H9 (cell line): ENCODE measurements around the gene ENPP7. TPM values are rescaled to one million over a fixed set of nuclear protein-coding genes. Genes with fewer than 3 reads are reported as not detected.

Experiments
- DNase-seq: peaks from one replicate; pipeline ENCODE4 v3.0.0-alpha.2; 2017
- H2AFZ ChIP-seq: one replicate; pipeline ENCODE4 v1.6.1; 2013; ENCODE audit warnings: mild to moderate bottlenecking, low read length, control low read depth, moderate library complexity
- H2AK5ac ChIP-seq: 2 replicates; pipeline ENCODE4 v1.6.1; 2013; ENCODE audit warnings: low read length, control low read depth, mixed read lengths; ENCODE audit not compliant: insufficient read length
- H2BK120ac ChIP-seq: one replicate; pipeline ENCODE4 v1.6.1; 2013; ENCODE audit warnings: low read depth, mild to moderate bottlenecking, low read length, control low read depth, inconsistent platforms; ENCODE audit not compliant: poor library complexity, severe bottlenecking
- H2BK12ac ChIP-seq: 2 replicates; pipeline ENCODE4 v1.6.1; 2013; ENCODE audit warnings: low read length, control low read depth, mixed read lengths, low read depth; ENCODE audit not compliant: insufficient read length
- H2BK15ac ChIP-seq: 2 replicates; pipeline ENCODE4 v1.6.1; 2013; ENCODE audit warnings: low read depth, low read length, control low read depth
- H2BK20ac ChIP-seq: one replicate; pipeline ENCODE4 v1.6.1; 2013; ENCODE audit warnings: low read depth, mild to moderate bottlenecking, low read length, control low read depth, inconsistent platforms; ENCODE audit not compliant: poor library complexity, severe bottlenecking
- H2BK5ac ChIP-seq: 2 replicates; pipeline ENCODE4 v1.6.1; 2013; ENCODE audit warnings: low read length, control low read depth, mixed read lengths; ENCODE audit not compliant: insufficient read length
- H3K14ac ChIP-seq: 2 replicates; pipeline ENCODE4 v1.6.1; 2013; ENCODE audit warnings: low read length, control low read depth; ENCODE audit not compliant: insufficient read depth
- H3K18ac ChIP-seq: 2 replicates; pipeline ENCODE4 v1.6.1; 2013; ENCODE audit warnings: low read depth, mild to moderate bottlenecking, mixed read lengths, low read length, control low read depth; ENCODE audit not compliant: insufficient read length
- H3K23ac ChIP-seq: 2 replicates; pipeline ENCODE4 v1.6.1; 2013; ENCODE audit warnings: low read length, control low read depth, mixed read lengths, low read depth; ENCODE audit not compliant: insufficient read length
- H3K23me2 ChIP-seq: 2 replicates; pipeline ENCODE4 v1.6.1; 2013; ENCODE audit warnings: low read depth, mild to moderate bottlenecking, mixed read lengths, low read length, control low read depth; ENCODE audit not compliant: insufficient read length, poor library complexity, severe bottlenecking
- H3K27ac ChIP-seq: 2 replicates; pipeline ENCODE4 v1.5.1; 2013; ENCODE audit warnings: low read length, control low read depth, mixed read lengths, low read depth; ENCODE audit not compliant: insufficient read length
- H3K27me3 ChIP-seq: 2 replicates; pipeline ENCODE4 v1.6.1; 2013; ENCODE audit warnings: low read length, control low read depth, inconsistent platforms; ENCODE audit not compliant: insufficient read depth
- H3K4ac ChIP-seq: 2 replicates; pipeline ENCODE4 v1.6.1; 2013; ENCODE audit warnings: low read depth, mild to moderate bottlenecking, control low read depth, inconsistent platforms, low read length, moderate library complexity
- H3K4me1 ChIP-seq: 2 replicates; pipeline ENCODE4 v1.6.1; 2013; ENCODE audit warnings: low read length, control low read depth, inconsistent platforms; ENCODE audit not compliant: insufficient read depth
- H3K4me2 ChIP-seq: 2 replicates; pipeline ENCODE4 v1.6.1; 2013; ENCODE audit warnings: low read length, control low read depth, mixed read lengths; ENCODE audit not compliant: insufficient read length, insufficient read depth
- H3K56ac ChIP-seq: 2 replicates; pipeline ENCODE4 v1.6.1; 2013; ENCODE audit warnings: low read depth, mild to moderate bottlenecking, mixed read lengths, low read length, control low read depth; ENCODE audit not compliant: insufficient read length
- H3K79me1 ChIP-seq: 2 replicates; pipeline ENCODE4 v1.6.1; 2013; ENCODE audit warnings: low read depth, mild to moderate bottlenecking, moderate library complexity, low read length, control low read depth, inconsistent platforms; ENCODE audit not compliant: insufficient read depth, poor library complexity, severe bottlenecking
- H3K79me2 ChIP-seq: 2 replicates; pipeline ENCODE4 v1.6.1; 2013; ENCODE audit warnings: low read length, control low read depth, inconsistent platforms; ENCODE audit not compliant: insufficient read depth
- H3K9ac ChIP-seq: 2 replicates; pipeline ENCODE4 v1.6.1; 2013; ENCODE audit warnings: low read length, control low read depth, mixed read lengths; ENCODE audit not compliant: insufficient read length; ENCODE audit errors: extremely low read depth
- H3K9me3 ChIP-seq: one replicate; pipeline ENCODE4 v1.6.1; 2013; ENCODE audit warnings: low read depth, low read length, inconsistent platforms; ENCODE audit not compliant: control insufficient read depth
- H3T11ph ChIP-seq: one replicate; pipeline ENCODE4 v1.6.1; 2013; ENCODE audit warnings: mild to moderate bottlenecking, low read length, control low read depth, inconsistent platforms
- H4K20me1 ChIP-seq: one replicate; pipeline ENCODE4 v1.6.1; 2013; ENCODE audit not compliant: control insufficient read depth, insufficient read length, insufficient read depth
- H4K5ac ChIP-seq: 2 replicates; pipeline ENCODE4 v1.6.1; 2013; ENCODE audit warnings: low read depth, mild to moderate bottlenecking, mixed read lengths, low read length, control low read depth; ENCODE audit not compliant: insufficient read length
- H4K8ac ChIP-seq: replicated peaks from 2 replicates; pipeline ENCODE4 v1.6.1; 2013; ENCODE audit warnings: low read length, control low read depth, mixed read lengths, low read depth; ENCODE audit not compliant: insufficient read length
- H4K91ac ChIP-seq: 2 replicates; pipeline ENCODE4 v1.6.1; 2013; ENCODE audit warnings: low read depth, mild to moderate bottlenecking, moderate library complexity, mixed read lengths, low read length, control low read depth; ENCODE audit not compliant: insufficient read length
- H3K27ac Mint-ChIP-seq, 3 experiments: 2 replicates in 2 of 3; 3 replicates in 1 of 3; pipeline ENCODE4 v1.8.0; 2020 to 2021; ENCODE audit warnings: mixed read lengths in 3 of 3, mild to moderate bottlenecking in 1 of 3, moderate library complexity in 1 of 3
- H3K27me3 Mint-ChIP-seq: 2 replicates; pipeline ENCODE4 v1.8.0; 2021; ENCODE audit warnings: low read depth, mild to moderate bottlenecking, moderate library complexity, mixed read lengths
- H3K36me3 Mint-ChIP-seq, 3 experiments: 2 replicates in 2 of 3; 3 replicates in 1 of 3; pipeline ENCODE4 v1.8.0; 2020 to 2021; ENCODE audit warnings: low read depth in 3 of 3, mixed read lengths in 3 of 3; ENCODE audit not compliant: insufficient read depth in 1 of 3
- H3K4me1 Mint-ChIP-seq, 2 experiments: 2 replicates each; pipeline ENCODE4 v1.8.0; 2020; ENCODE audit warnings: mixed read lengths in 2 of 2
- H3K4me3 Mint-ChIP-seq, 2 experiments: 2 replicates in 1 of 2; 3 replicates in 1 of 2; pipeline ENCODE4 v1.8.0; 2020 to 2021; ENCODE audit warnings: mild to moderate bottlenecking in 2 of 2, mixed read lengths in 2 of 2, moderate library complexity in 1 of 2
- H3K9me3 Mint-ChIP-seq, 2 experiments: 2 replicates in 1 of 2; 3 replicates in 1 of 2; pipeline ENCODE4 v1.8.0; 2020; ENCODE audit warnings: mild to moderate bottlenecking in 2 of 2, mixed read lengths in 2 of 2, moderate library complexity in 1 of 2
- CTCF ChIP-seq: fragments of 200-600 bp; sonication (generic); conservative IDR thresholded peaks from 3 replicates; pipeline ENCODE4 v1.8.0; 2021; ENCODE audit warnings: antibody characterized with exemption, mild to moderate bottlenecking
- WGBS: extraction: QIAGEN DNeasy Blood & Tissue Kit; methylation state at CpG from one replicate; pipeline ENCODE4 v1.1.7; 2013; ENCODE audit warnings: missing lambda C conversion rate, low lambda C conversion rate, mixed read lengths; ENCODE audit not compliant: insufficient read length; ENCODE audit errors: extremely low coverage; 5-methylcytosine and 5-hydroxymethylcytosine counted together
- total RNA-seq: library from RNA; stranded (reverse); gene quantifications from 2 replicates; pipeline ENCODE4 v1.2.1, GENCODE V29; 2021

The ENPP7 gene
- total RNA-seq, 1 experiment from 2014 or later: not detected

- H4K5ac ChIP-seq: no peak overlapping the region
- no peaks in the 10 kb centered on the region for H3K23me2 ChIP-seq
- Mint-ChIP-seq H3K4me1 (peaks cover 4 to 5% of the 10 kb centered on the region in 2 experiments; a peak in 2 of 4 replicates), H3K36me3 (no peaks in the 10 kb centered on the region; a peak in 1 of 7 replicates), H3K4me3 (no peak overlapping the region), H3K27ac (no peak overlapping the region), H3K9me3 (peaks cover 0 to 5% of the 10 kb centered on the region in 2 experiments; a peak in 3 of 5 replicates), H3K27me3 (peaks cover 11% of the 10 kb centered on the region)
- H2BK15ac ChIP-seq: no peak overlapping the region; the same call in 1 of the 2 replicates
- no peak overlapping the region for H3K14ac ChIP-seq
- no peak overlapping the region for H2AK5ac ChIP-seq
- no peak overlapping the region for H2AFZ ChIP-seq
- no peak overlapping the region for H3K23ac ChIP-seq
- no peaks in the 10 kb centered on the region for H3K27me3 ChIP-seq
- H4K91ac ChIP-seq: no peak overlapping the region
- TF ChIP-seq CTCF: no peak
- H2BK20ac ChIP-seq: no peak overlapping the region
- H3K27ac ChIP-seq: no peak overlapping the region
- H3T11ph ChIP-seq: no peak overlapping the region
- no peak overlapping the region for H2BK120ac ChIP-seq
- H2BK12ac ChIP-seq: no peak overlapping the region
- no peak for DNase-seq
- no peak overlapping the region for H3K56ac ChIP-seq
- H3K4me1 ChIP-seq: no peaks in the 10 kb centered on the region
- H3K18ac ChIP-seq: no peak overlapping the region
- no peaks in the 10 kb centered on the region for H3K79me2 ChIP-seq
- no CpG with 5 or more reads among the region's 25 CpGs for WGBS
- H3K4me2 ChIP-seq: no peak overlapping the region
- no peaks in the 10 kb centered on the region for H4K20me1 ChIP-seq
- no peak overlapping the region for H3K9ac ChIP-seq
- H3K4ac ChIP-seq: no peak overlapping the region
- H4K8ac ChIP-seq: no peak overlapping the region
- H2BK5ac ChIP-seq: no peak overlapping the region
- H3K9me3 ChIP-seq: no peaks in the 10 kb centered on the region
- H3K79me1 ChIP-seq: no peaks in the 10 kb centered on the region
These were observed 14.6 kb upstream of the ENPP7 start for GRCh38 chr17:79715943-79716797.
